Ovary (tissue), 3 donors: ENCODE measurements around the gene KRT83.

Source experiments
- CTCF ChIP-seq, 3 donors: fragments of 450-650 bp in 2 of 3; fragments of 200-600 bp in 1 of 3; IDR thresholded peaks; one replicate each; pipeline versions ENCODE4 v1.5.1 to v1.8.0; 2016 to 2022; ENCODE audit warnings: antibody characterized with exemption in 3 of 3, mild to moderate bottlenecking in 1 of 3
- POLR2A ChIP-seq: fragments of 450-650 bp; IDR thresholded peaks from one replicate; pipeline ENCODE4 v1.6.1; 2017; ENCODE audit warnings: antibody characterized with exemption, mild to moderate bottlenecking, moderate library complexity
- donor health status: DM: no; HTN: no; CAD: no.

- TF ChIP-seq POLR2A (no peak), CTCF (IDR thresholded peaks at IDR 0.05) (no peak)
These were observed 48.6 kb upstream of the KRT83 start for GRCh38 chr12:52369809-52370208.
